PC-9 (cell line): ENCODE data around the gene ZNF566. TPM values are rescaled to one million over a fixed set of nuclear protein-coding genes. Genes with fewer than 3 reads are reported as not detected.

ENCODE experiments used
- BruUV-seq: library from RNA; stranded (reverse); fragments of 400-500 nt; replicated peaks from 2 replicates; lab custom pipeline; 2021; lab: Mats Ljungman, UMichigan
- CTCF ChIA-PET: fragments of 300-600 bp; sonication (Branson Sonifier 250); formaldehyde crosslinking; loops from one replicate; lab custom pipeline; 2022; ENCODE audit warnings: antibody characterized with exemption; lab: Charles Lee
- POLR2A ChIA-PET: fragments of 300-600 bp; sonication (Branson Sonifier 250); formaldehyde crosslinking; loops from one replicate; lab custom pipeline; 2022; ENCODE audit warnings: antibody characterized with exemption; ENCODE audit not compliant: unreplicated experiment; lab: Charles Lee
- DNase-seq, 2 experiments: peaks; one replicate each; pipeline versions ENCODE4 v3.0.0 to v3.0.0-alpha.2; 2015 to 2022; ENCODE audit warnings: mixed read lengths in 1 of 2
- H2AFZ ChIP-seq: fragments of 200-600 bp; sonication (generic); 2 replicates; pipeline ENCODE4 v1.8.1; 2017; ENCODE audit warnings: antibody characterized with exemption
- H3F3A ChIP-seq: fragments of 200-600 bp; sonication (generic); 2 replicates; pipeline ENCODE4 v1.8.1; 2017; ENCODE audit warnings: antibody characterized with exemption, mild to moderate bottlenecking, low read depth; ENCODE audit not compliant: insufficient read depth
- H3K27ac ChIP-seq: fragments of 200-600 bp; sonication (generic); 2 replicates; pipeline ENCODE4 v1.6.1; 2016; ENCODE audit warnings: mixed run types
- H3K27me3 ChIP-seq: fragments of 200-600 bp; sonication (generic); 2 replicates; pipeline ENCODE4 v1.6.1; 2016; ENCODE audit warnings: low read depth, mixed run types; ENCODE audit not compliant: insufficient read depth
- H3K36me3 ChIP-seq: fragments of 200-600 bp; sonication (generic); 2 replicates; pipeline ENCODE4 v1.6.1; 2016; ENCODE audit warnings: low read depth, mixed run types
- H3K4me1 ChIP-seq: fragments of 200-600 bp; sonication (generic); replicated peaks from 2 replicates; pipeline ENCODE4 v1.6.1; 2016; ENCODE audit warnings: mixed run types; ENCODE audit not compliant: insufficient read depth
- H3K4me2 ChIP-seq: fragments of 200-600 bp; sonication (generic); 2 replicates; pipeline ENCODE4 v1.6.1; 2017; ENCODE audit warnings: mixed run types
- H3K4me3 ChIP-seq: fragments of 200-600 bp; sonication (generic); 2 replicates; pipeline ENCODE4 v1.6.1; 2016; ENCODE audit warnings: mixed run types
- H3K79me2 ChIP-seq: fragments of 200-600 bp; sonication (generic); 2 replicates; pipeline ENCODE4 v1.6.1; 2017; ENCODE audit warnings: low read depth, mixed run types
- H3K9me2 ChIP-seq: fragments of 200-600 bp; sonication (generic); 2 replicates; pipeline ENCODE4 v1.8.1; 2017; ENCODE audit warnings: mild to moderate bottlenecking; ENCODE audit not compliant: insufficient read depth
- H3K9me3 ChIP-seq: fragments of 200-600 bp; sonication (generic); 2 replicates; pipeline ENCODE4 v1.8.1; 2016; ENCODE audit warnings: low read depth; ENCODE audit not compliant: insufficient read depth
- H4K20me1 ChIP-seq: fragments of 200-600 bp; sonication (generic); 2 replicates; pipeline ENCODE4 v1.8.1; 2017; ENCODE audit not compliant: insufficient read depth
- EZH2 ChIP-seq: fragments of 200-600 bp; sonication (generic); IDR thresholded peaks from 2 replicates; pipeline ENCODE4 v1.8.0; 2017; ENCODE audit warnings: antibody characterized with exemption, low read depth
- intact Hi-C: fragments of 100-400 bp; cut with micrococcal nuclease; formaldehyde crosslinking; loops from one replicate; pipeline ENCODE4 v1.10.0; 2022; ENCODE audit not compliant: unreplicated experiment
- total RNA-seq: library from RNA; stranded (reverse); gene quantifications from 2 replicates; pipeline ENCODE4 v1.2.3, GENCODE V29; 2021
- TF ChIP-seq, protein P1 (sequence below): fragments of 200-600 bp; sonication (generic); conservative IDR thresholded peaks from 2 replicates; pipeline ENCODE4 v1.6.1; 2017; ENCODE audit warnings: mixed run types, antibody characterized with exemption, mild to moderate bottlenecking, moderate library complexity

Gene ZNF566
- total RNA-seq, 1 experiment from 2014 or later: 7.9 TPM

GRCh38 chr19:36508325-36508724, 19.0 kb upstream of the ZNF566 start:
- Histone ChIP-seq H3K9me3 (peaks cover 45% of the 10 kb centered on the region), H3K4me3 (no peak overlapping the region), H3K27ac (no peak overlapping the region), H3K4me1 (no peaks in the 10 kb centered on the region), H3K4me2 (no peak overlapping the region), H2AFZ (no peak overlapping the region), H3K9me2 (no peaks in the 10 kb centered on the region), H3K27me3 (no peaks in the 10 kb centered on the region), H3K36me3 (no peaks in the 10 kb centered on the region), H3K79me2 (no peaks in the 10 kb centered on the region), H4K20me1 (no peaks in the 10 kb centered on the region), H3F3A (no peaks in the 10 kb centered on the region)
- intact Hi-C loops: no loop called here
- no peak for DNase-seq
- BruUV-seq: no TSS peak
- TF ChIP-seq, protein P1, sequence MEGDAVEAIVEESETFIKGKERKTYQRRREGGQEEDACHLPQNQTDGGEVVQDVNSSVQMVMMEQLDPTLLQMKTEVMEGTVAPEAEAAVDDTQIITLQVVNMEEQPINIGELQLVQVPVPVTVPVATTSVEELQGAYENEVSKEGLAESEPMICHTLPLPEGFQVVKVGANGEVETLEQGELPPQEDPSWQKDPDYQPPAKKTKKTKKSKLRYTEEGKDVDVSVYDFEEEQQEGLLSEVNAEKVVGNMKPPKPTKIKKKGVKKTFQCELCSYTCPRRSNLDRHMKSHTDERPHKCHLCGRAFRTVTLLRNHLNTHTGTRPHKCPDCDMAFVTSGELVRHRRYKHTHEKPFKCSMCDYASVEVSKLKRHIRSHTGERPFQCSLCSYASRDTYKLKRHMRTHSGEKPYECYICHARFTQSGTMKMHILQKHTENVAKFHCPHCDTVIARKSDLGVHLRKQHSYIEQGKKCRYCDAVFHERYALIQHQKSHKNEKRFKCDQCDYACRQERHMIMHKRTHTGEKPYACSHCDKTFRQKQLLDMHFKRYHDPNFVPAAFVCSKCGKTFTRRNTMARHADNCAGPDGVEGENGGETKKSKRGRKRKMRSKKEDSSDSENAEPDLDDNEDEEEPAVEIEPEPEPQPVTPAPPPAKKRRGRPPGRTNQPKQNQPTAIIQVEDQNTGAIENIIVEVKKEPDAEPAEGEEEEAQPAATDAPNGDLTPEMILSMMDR: no peak
- no peak for TF ChIP-seq EZH2
- POLR2A ChIA-PET: no interaction called here
- CTCF ChIA-PET: no interaction called here

GRCh38 chr19:36501973-36502372, 12.6 kb upstream of the ZNF566 start:
- H4K20me1 ChIP-seq: no peaks in the 10 kb centered on the region
- no peaks in the 10 kb centered on the region for H3K4me1 ChIP-seq
- TF ChIP-seq, protein P1: no peak
- no peak for TF ChIP-seq EZH2
- no peaks in the 10 kb centered on the region for H3K79me2 ChIP-seq
- no peaks in the 10 kb centered on the region for H3F3A ChIP-seq
- no peaks in the 10 kb centered on the region for H3K27me3 ChIP-seq
- no peak overlapping the region for H3K4me3 ChIP-seq
- DNase-seq: no peak
- no peaks in the 10 kb centered on the region for H3K36me3 ChIP-seq
- no peaks in the 10 kb centered on the region for H3K9me2 ChIP-seq
- H3K4me2 ChIP-seq: no peak overlapping the region
- CTCF ChIA-PET: no interaction called here
- H2AFZ ChIP-seq: no peak overlapping the region
- BruUV-seq: no TSS peak
- POLR2A ChIA-PET: no interaction called here
- peaks cover 28% of the 10 kb centered on the region for H3K9me3 ChIP-seq
- intact Hi-C loops: no loop called here
- H3K27ac ChIP-seq: no peak overlapping the region

DNA sequence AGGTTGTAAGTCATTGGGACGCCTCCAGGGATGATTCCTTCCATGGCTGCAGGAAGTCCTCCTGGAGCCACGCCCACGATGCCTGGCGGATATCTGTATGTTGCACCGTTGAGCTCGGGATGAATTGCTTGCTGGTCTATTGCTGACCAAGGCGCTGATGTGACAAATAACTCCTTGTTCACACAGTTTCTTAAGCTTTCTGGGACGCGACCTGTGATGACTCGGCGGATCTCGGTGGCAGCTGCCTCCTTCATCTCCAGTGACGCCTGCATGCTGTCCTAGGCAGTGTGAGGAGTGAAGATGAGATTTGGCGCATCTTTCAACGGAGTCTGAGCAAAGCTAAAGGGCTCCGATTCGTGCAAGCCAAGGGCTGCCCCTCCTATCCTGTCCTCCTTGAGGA, 7.6 kb upstream of the ZNF566 start:
- Histone ChIP-seq H4K20me1 (no peaks in the 10 kb centered on the region), H3F3A (no peaks in the 10 kb centered on the region), H3K9me3 (peaks cover 16% of the 10 kb centered on the region), H3K27ac (no peak overlapping the region), H3K79me2 (no peaks in the 10 kb centered on the region), H3K9me2 (no peaks in the 10 kb centered on the region), H3K27me3 (no peaks in the 10 kb centered on the region), H3K4me3 (no peak overlapping the region), H3K4me1 (no peaks in the 10 kb centered on the region), H2AFZ (no peak overlapping the region), H3K36me3 (no peaks in the 10 kb centered on the region), H3K4me2 (no peak overlapping the region)
- no peak for DNase-seq
- TF ChIP-seq, protein P1: no peak
- TF ChIP-seq EZH2: no peak
- BruUV-seq: no TSS peak
- ChIA-PET CTCF (no interaction called here), POLR2A (no interaction called here)
- intact Hi-C loops: no loop called here
